Skin of body (tissue), 2 donors: Measurements from ENCODE around the gene NARF. TPM values are rescaled to one million over a fixed set of nuclear protein-coding genes. Genes with fewer than 3 reads are reported as not detected.
"Not testable (repeated sequence)": the region's sequence is repeated elsewhere in the genome, so short reads cannot be mapped to it uniquely, and the experiment has no call there.

Source experiments
- DNase-seq: peaks from one replicate; lab custom pipeline; 2025; lab: John Stamatoyannopoulos, UW
- total RNA-seq: library from RNA; depleted of rRNA; stranded (reverse); fragments of >200 nt; gene quantifications from one replicate; pipeline ENCODE4 v1.2.3, GENCODE V29; 2014

The NARF gene
- total RNA-seq = 36.0 TPM

DNA sequence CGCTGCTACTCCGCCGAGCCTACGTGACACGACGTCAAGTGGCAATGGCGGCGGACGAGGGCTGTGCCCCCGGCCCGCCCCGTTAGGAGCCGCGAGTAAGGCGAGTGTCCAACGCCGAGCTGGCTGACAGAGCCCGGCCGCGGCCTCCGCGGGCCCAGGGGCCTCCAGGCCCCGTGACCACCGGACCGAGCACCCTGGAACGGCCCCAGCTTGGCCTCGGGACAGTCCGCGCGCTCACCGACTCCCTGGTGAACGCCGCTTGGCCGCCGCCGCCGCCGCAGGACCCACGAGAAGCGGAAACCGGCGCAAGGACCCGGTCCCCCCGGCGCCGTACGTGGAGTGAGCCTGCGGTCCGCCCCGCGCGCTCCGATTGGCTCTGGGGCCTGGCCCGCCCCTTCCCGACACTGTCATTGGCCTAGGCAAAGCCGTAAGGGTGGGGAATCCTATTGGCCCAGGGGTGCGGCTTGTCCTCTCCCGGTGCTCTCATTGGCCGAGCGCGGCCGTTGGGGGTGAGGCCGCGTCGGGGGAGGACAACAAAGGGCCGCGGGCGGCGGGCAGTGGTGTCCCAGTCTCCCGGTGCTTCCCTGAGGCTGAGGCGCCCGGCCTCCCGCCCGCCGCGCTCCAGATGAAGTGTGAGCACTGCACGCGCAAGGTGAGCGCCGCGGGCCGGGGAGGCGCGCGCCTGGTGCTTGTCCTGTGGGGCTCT is at the start of gene NARF:
TSS of gene NARF (plus strand) at position 563 of the 706 bp plus-strand sequence. CDS start at position 626, 63 bp downstream.
- DNase-seq = peak; percentile 97

GRCh38 chr17:82408938-82409318 is 49.6 kb upstream of the NARF start:
- DNase-seq = no peak

- DNase-seq = no peak
Observed at GRCh38 chr17:82410014-82410716, 48.4 kb upstream of the NARF start.

DNA sequence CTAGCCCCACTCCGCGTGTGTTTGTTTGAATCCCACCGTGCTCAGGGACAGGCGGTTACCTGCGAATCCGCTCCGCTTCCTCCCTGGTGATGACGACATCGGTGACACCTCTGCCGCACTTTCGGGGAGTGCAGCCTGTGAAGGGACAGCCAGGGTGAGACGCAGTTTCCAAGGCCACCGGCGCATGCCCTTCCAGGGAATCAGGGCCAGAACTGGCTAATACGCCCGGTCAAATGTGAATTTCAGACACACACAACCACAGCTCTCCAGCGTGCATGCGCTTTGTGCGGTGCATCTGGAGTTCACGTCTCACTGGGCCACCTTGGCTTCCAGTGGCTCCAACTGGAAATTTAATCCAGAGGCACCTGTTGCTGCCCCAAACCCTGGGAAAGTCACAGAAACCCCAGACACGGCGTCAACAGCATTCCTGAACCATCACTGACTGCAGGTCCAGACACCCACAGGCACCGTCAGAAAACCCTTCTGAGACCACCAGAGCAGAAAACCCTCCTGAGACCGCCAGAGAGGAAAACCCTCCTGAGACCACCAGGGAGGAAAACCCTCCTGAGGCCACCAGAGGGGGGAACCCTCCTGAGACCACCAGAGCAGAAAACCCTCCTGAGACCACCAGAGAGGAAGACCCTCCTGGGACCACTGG is 47.0 kb upstream of the NARF start:
- no peak for DNase-seq

- DNase-seq = not testable (repeated sequence)
Observed at GRCh38 chr17:82412081-82412480, 46.5 kb upstream of the NARF start.

- no peak for DNase-seq
Observed at GRCh38 chr17:82412535-82413520, 45.7 kb upstream of the NARF start.

- DNase-seq = peak; percentile 56
Observed at GRCh38 chr17:82414548-82415281, 43.8 kb upstream of the NARF start.

DNA sequence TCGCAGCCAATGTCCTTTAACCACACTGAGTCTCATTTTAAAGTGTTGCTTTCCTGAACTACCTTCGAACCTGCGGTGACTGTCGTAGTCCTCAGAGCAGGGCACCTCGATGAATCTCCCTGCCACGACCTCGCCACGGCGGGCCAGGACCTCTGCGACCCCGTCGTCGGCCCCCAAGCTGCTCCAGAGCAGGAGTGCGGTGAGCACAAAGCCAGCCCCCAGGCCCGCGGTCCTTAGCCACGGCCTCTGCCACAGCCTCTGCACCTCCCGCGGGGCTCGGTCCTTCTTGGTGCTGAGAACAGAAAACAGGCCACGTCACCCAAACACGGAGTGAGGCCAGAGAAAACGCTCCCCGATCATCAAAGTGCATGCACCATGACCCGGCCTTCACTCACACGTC is 43.2 kb upstream of the NARF start:
- DNase-seq = no peak

GRCh38 chr17:82415786-82416185 is 42.8 kb upstream of the NARF start:
- no peak for DNase-seq

GRCh38 chr17:82416264-82416663 is 42.3 kb upstream of the NARF start:
- DNase-seq = no peak

DNA sequence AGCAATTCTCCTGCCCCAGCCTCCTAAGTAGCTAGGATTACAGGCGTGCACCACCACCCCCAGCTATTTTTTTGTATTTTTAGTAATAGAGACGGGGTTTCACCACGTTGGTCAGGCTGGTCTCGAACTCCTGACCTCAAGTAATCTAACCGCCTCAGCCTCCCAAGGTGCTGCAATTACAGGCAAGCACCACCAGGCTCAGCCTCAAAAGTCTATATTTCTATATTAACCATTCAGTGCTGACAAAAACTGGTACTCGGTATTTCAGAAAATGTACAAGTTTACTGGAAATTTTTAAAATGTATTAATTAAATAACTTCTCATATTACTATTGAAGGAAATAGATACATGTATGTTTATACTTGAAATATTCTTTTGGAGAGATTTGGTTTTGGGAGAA is 41.8 kb upstream of the NARF start:
- DNase-seq = no peak

DNA sequence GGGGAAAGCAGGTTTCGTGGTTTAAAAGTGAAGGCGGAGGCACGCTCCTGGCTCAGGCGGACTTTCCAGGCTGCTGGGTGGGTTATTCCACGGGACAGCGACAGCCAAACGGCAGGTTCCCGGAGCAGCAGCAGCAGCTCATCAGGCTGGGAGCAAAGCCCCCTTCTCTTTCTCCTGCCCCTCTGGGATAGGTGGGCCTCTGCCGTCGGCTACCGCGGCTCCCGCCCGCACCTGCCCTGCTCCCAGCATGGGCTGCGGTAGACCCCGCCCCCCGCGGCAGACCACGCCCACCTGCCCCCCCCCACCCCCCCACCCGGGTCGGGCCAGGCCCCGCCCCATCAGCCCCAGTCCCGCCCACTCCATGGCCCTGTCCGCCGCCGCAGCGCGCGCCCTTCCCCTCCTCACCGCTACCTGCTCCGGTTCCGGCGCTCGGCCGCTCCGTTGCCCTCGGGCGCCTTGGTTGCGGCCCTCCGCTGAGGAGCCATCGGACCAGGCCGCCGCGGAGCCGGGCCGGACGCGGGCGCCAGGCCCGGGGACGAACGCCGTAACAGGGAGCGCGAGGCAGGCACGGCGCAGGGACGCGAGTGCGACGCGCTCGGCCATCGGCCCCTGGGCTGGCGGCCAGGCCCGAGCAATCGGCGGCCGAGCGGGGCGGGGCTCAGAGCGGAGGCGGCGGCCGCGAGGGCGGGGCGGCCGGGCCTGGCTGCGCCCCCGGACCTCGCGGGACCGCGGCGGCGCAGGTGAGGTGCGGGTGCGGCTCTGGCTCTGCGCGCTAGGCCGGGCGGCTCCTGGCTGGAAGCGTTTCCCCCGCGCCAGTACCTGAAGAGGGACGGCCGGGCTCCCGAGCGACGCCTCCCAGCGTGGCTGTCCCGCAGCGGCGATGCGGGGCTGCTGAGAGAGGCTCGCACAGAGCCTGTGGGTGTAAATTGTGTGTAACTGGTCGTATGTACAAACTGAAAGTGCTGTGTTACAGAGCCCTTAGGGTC is 40.2 kb upstream of the NARF start, which contains the start of the genes HEXD and OGFOD3:
TSS of gene HEXD (plus strand) at position 347 of the 986 bp plus-strand sequence. CDS start 1,453 bp downstream, outside the sequence.
TSS of gene OGFOD3 (minus strand) at position 586 of the 986 bp plus-strand sequence. CDS start at position 485, 101 bp downstream.
- DNase-seq = peak; percentile 83

GRCh38 chr17:82419540-82419939 is 39.0 kb upstream of the NARF start:
- DNase-seq = no peak

- DNase-seq = no peak
Observed at GRCh38 chr17:82424001-82424862, 34.3 kb upstream of the NARF start.

- no peak for DNase-seq
Observed at GRCh38 chr17:82424863-82425159, 33.7 kb upstream of the NARF start.

GRCh38 chr17:82428546-82428945 is 30.0 kb upstream of the NARF start:
- no peak for DNase-seq

GRCh38 chr17:82429824-82430223 is 28.7 kb upstream of the NARF start:
- DNase-seq = no peak

GRCh38 chr17:82432017-82432416 is 26.5 kb upstream of the NARF start:
- DNase-seq = no peak
